Muscle layer of duodenum (tissue), 2 donors: ENCODE results near the gene TMEM235.
"Not testable (repeated sequence)": the region's sequence is repeated elsewhere in the genome, so short reads cannot be mapped to it uniquely, and the experiment has no call there.

ENCODE experiments used
- H3K27ac ChIP-seq: one replicate; pipeline ENCODE4 v1.7.0; 2013; ENCODE audit warnings: mild to moderate bottlenecking, low read length
- H3K27me3 ChIP-seq: one replicate; pipeline ENCODE4 v1.7.0; 2013; ENCODE audit warnings: low read depth, mild to moderate bottlenecking, control low read depth, low read length
- H3K36me3 ChIP-seq, 2 donors: one replicate each; pipeline ENCODE4 v1.7.0; 2013; ENCODE audit warnings: low read length in 2 of 2, control low read depth in 1 of 2, mild to moderate bottlenecking in 1 of 2; ENCODE audit not compliant: insufficient read depth in 2 of 2, control insufficient read depth in 1 of 2
- H3K4me1 ChIP-seq, 2 donors: one replicate each; pipeline ENCODE4 v1.7.0; 2013; ENCODE audit warnings: low read length in 2 of 2, mild to moderate bottlenecking in 2 of 2, control low read depth in 1 of 2, moderate library complexity in 1 of 2; ENCODE audit not compliant: insufficient read depth in 2 of 2, control insufficient read depth in 1 of 2
- H3K4me3 ChIP-seq, 2 donors: one replicate each; pipeline ENCODE4 v1.7.0; 2013; ENCODE audit warnings: low read length in 2 of 2, low read depth in 1 of 2, mild to moderate bottlenecking in 1 of 2
- H3K9me3 ChIP-seq, 2 donors: one replicate each; pipeline ENCODE4 v1.7.0; 2013; ENCODE audit warnings: low read length in 2 of 2, control low read depth in 1 of 2, mild to moderate bottlenecking in 1 of 2; ENCODE audit not compliant: control insufficient read depth in 1 of 2
- donor health status: healthy.

The TMEM235 gene

GRCh38 chr17:78233678-78234077 lies 2.2 kb downstream of the TMEM235 start:
- peaks cover 0 to 11% of the 10 kb centered on the region in 2 donors for H3K4me1 ChIP-seq
- H3K36me3 ChIP-seq: no peaks in the 10 kb centered on the region
- H3K9me3 ChIP-seq: no peaks in the 10 kb centered on the region
- H3K4me3 ChIP-seq: no peak overlapping the region
- peaks cover 21% of the 10 kb centered on the region for H3K27me3 ChIP-seq
- H3K27ac ChIP-seq: no peak overlapping the region

- Histone ChIP-seq H3K4me1 (peaks cover 0 to 11% of the 10 kb centered on the region in 2 donors), H3K36me3 (no peaks in the 10 kb centered on the region), H3K9me3 (no peaks in the 10 kb centered on the region), H3K27ac (no peak overlapping the region), H3K4me3 (no peak overlapping the region), H3K27me3 (peaks cover 21% of the 10 kb centered on the region)
These were observed 2.9 kb downstream of the TMEM235 start for GRCh38 chr17:78234261-78234865.

GRCh38 chr17:78235022-78235421 lies 3.6 kb downstream of the TMEM235 start:
- H3K27ac ChIP-seq, H3K9me3 ChIP-seq, H3K36me3 ChIP-seq, H3K4me3 ChIP-seq: not testable (repeated sequence)
- H3K4me1 ChIP-seq: peaks cover 0 to 11% of the 10 kb centered on the region in 2 donors
- peaks cover 21% of the 10 kb centered on the region for H3K27me3 ChIP-seq

GRCh38 chr17:78235885-78236284 lies 4.5 kb downstream of the TMEM235 start:
- Histone ChIP-seq H3K4me1 (peaks cover 0 to 11% of the 10 kb centered on the region in 2 donors), H3K9me3 (no peaks in the 10 kb centered on the region), H3K27ac (no peak overlapping the region), H3K4me3 (no peak overlapping the region), H3K36me3 (no peaks in the 10 kb centered on the region), H3K27me3 (peaks cover 19% of the 10 kb centered on the region)

- H3K4me1 ChIP-seq: peaks cover 0 to 7% of the 10 kb centered on the region in 2 donors
- no peaks in the 10 kb centered on the region for H3K9me3 ChIP-seq
- H3K36me3 ChIP-seq: no peaks in the 10 kb centered on the region
- no peak overlapping the region for H3K27ac ChIP-seq
- no peak overlapping the region for H3K4me3 ChIP-seq
- peaks cover 12% of the 10 kb centered on the region for H3K27me3 ChIP-seq
These were observed 5.1 kb downstream of the TMEM235 start for GRCh38 chr17:78236362-78237127.

- peaks cover 0 to under 1% of the 10 kb centered on the region in 2 donors for H3K4me1 ChIP-seq
- H3K4me3 ChIP-seq: no peak overlapping the region
- peaks cover 7% of the 10 kb centered on the region for H3K27me3 ChIP-seq
- no peaks in the 10 kb centered on the region for H3K9me3 ChIP-seq
- no peaks in the 10 kb centered on the region for H3K36me3 ChIP-seq
- no peak overlapping the region for H3K27ac ChIP-seq
These were observed 6.1 kb downstream of the TMEM235 start for GRCh38 chr17:78237401-78238012.

GRCh38 chr17:78238823-78239488 lies 7.5 kb downstream of the TMEM235 start:
- no peak overlapping the region for H3K27ac ChIP-seq
- H3K9me3 ChIP-seq: no peaks in the 10 kb centered on the region
- H3K36me3 ChIP-seq: no peaks in the 10 kb centered on the region
- H3K4me1 ChIP-seq: no peaks in the 10 kb centered on the region
- H3K4me3 ChIP-seq: no peak overlapping the region
- no peaks in the 10 kb centered on the region for H3K27me3 ChIP-seq

GRCh38 chr17:78239489-78239931 lies 8.1 kb downstream of the TMEM235 start:
- Histone ChIP-seq H3K4me1 (no peaks in the 10 kb centered on the region), H3K36me3 (no peaks in the 10 kb centered on the region), H3K9me3 (no peaks in the 10 kb centered on the region), H3K27me3 (no peaks in the 10 kb centered on the region), H3K4me3 (no peak overlapping the region), H3K27ac (no peak overlapping the region)

GRCh38 chr17:78240012-78240655 lies 8.7 kb downstream of the TMEM235 start:
- no peak overlapping the region for H3K27ac ChIP-seq
- no peak overlapping the region for H3K4me3 ChIP-seq
- no peaks in the 10 kb centered on the region for H3K4me1 ChIP-seq
- no peaks in the 10 kb centered on the region for H3K9me3 ChIP-seq
- no peaks in the 10 kb centered on the region for H3K36me3 ChIP-seq
- no peaks in the 10 kb centered on the region for H3K27me3 ChIP-seq

- Histone ChIP-seq H3K4me3 (no peak overlapping the region), H3K9me3 (no peaks in the 10 kb centered on the region), H3K4me1 (no peaks in the 10 kb centered on the region), H3K27ac (no peak overlapping the region), H3K27me3 (no peaks in the 10 kb centered on the region), H3K36me3 (no peaks in the 10 kb centered on the region)
These were observed 9.4 kb downstream of the TMEM235 start for GRCh38 chr17:78240839-78241238.
